NCI-H774 (cell line): Measurements from ENCODE around the gene GRK6.
"Not testable (repeated sequence)": the region's sequence is repeated elsewhere in the genome, so short reads cannot be mapped to it uniquely, and the experiment has no call there.

Source experiments
- DNase-seq: peaks from one replicate; lab custom pipeline; 2025; lab: John Stamatoyannopoulos, UW

Gene GRK6

GRCh38 chr5:177471610-177472356 is 45.3 kb downstream of the GRK6 start:
- DNase-seq = no peak

- peak; percentile 22 for DNase-seq
These were observed 46.3 kb downstream of the GRK6 start for GRCh38 chr5:177472460-177473442.

GRCh38 chr5:177473443-177474001 is 47.0 kb downstream of the GRK6 start, which contains the start of gene DBN1:
Gene DBN1, minus strand, starts transcription at chr5:177473634. Its CDS starts 113 bp downstream, at chr5:177473521.
- peak; percentile 48 for DNase-seq

- no peak for DNase-seq
These were observed 47.6 kb downstream of the GRK6 start for GRCh38 chr5:177474002-177474476.

- no peak for DNase-seq
These were observed 48.5 kb downstream of the GRK6 start for GRCh38 chr5:177474846-177475562.

GRCh38 chr5:177475563-177476427 is 49.3 kb downstream of the GRK6 start:
- no peak for DNase-seq

- DNase-seq = no peak
These were observed 50.2 kb downstream of the GRK6 start for GRCh38 chr5:177476531-177477233.

GRCh38 chr5:177477701-177478477 is 51.4 kb downstream of the GRK6 start:
- DNase-seq = no peak

- no peak for DNase-seq
These were observed 52.5 kb downstream of the GRK6 start for GRCh38 chr5:177478711-177479646.

GRCh38 chr5:177479774-177480173 is 53.3 kb downstream of the GRK6 start:
- no peak for DNase-seq

GRCh38 chr5:177482359-177482795 is 55.9 kb downstream of the GRK6 start:
- no peak for DNase-seq

- DNase-seq = no peak
These were observed 56.6 kb downstream of the GRK6 start for GRCh38 chr5:177483042-177483441.

- no peak for DNase-seq
These were observed 57.8 kb downstream of the GRK6 start for GRCh38 chr5:177483994-177484901.

- DNase-seq = no peak
These were observed 58.5 kb downstream of the GRK6 start for GRCh38 chr5:177484902-177485549.

- not testable (repeated sequence) for DNase-seq
These were observed 59.3 kb downstream of the GRK6 start for GRCh38 chr5:177485753-177486152.

GRCh38 chr5:177486256-177486655 is 59.8 kb downstream of the GRK6 start:
- DNase-seq = no peak
